Measurements from ENCODE around the gene MTHFSD.

- TF ChIP-seq, protein P1, sequence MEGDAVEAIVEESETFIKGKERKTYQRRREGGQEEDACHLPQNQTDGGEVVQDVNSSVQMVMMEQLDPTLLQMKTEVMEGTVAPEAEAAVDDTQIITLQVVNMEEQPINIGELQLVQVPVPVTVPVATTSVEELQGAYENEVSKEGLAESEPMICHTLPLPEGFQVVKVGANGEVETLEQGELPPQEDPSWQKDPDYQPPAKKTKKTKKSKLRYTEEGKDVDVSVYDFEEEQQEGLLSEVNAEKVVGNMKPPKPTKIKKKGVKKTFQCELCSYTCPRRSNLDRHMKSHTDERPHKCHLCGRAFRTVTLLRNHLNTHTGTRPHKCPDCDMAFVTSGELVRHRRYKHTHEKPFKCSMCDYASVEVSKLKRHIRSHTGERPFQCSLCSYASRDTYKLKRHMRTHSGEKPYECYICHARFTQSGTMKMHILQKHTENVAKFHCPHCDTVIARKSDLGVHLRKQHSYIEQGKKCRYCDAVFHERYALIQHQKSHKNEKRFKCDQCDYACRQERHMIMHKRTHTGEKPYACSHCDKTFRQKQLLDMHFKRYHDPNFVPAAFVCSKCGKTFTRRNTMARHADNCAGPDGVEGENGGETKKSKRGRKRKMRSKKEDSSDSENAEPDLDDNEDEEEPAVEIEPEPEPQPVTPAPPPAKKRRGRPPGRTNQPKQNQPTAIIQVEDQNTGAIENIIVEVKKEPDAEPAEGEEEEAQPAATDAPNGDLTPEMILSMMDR (IDR thresholded peaks at IDR 0.05) = no peak
- no peak for TF ChIP-seq POLR2A (IDR thresholded peaks at IDR 0.05; ENCODE audit: low read depth)
Measured at GRCh38 chr16:86521236-86522197, 33.5 kb downstream of the MTHFSD start.
